ACHN (cell line): ENCODE results near the gene PDIA2.

Source experiments
- DNase-seq: peaks from one replicate; pipeline ENCODE4 v3.0.0-alpha.2; 2015
- in situ Hi-C: cut with HindIII; loops from 2 replicates; pipeline ENCODE4 v1.10.0; 2017; ENCODE audit warnings: low sequenced_read_pairs, low pct_ligation_motif_present, low pct_unique_long_range_greater_than_20kb

Gene PDIA2

GRCh38 chr16:276426-277077, 6.4 kb upstream of the PDIA2 start:
- in situ Hi-C loops, result no loop called here
- DNase-seq, result no peak

- in situ Hi-C loops, result no loop called here
- peak; percentile 65 for DNase-seq
These were observed 4.0 kb upstream of the PDIA2 start for GRCh38 chr16:278863-279366.

- no peak for DNase-seq
- in situ Hi-C loops, result no loop called here
These were observed 3.4 kb upstream of the PDIA2 start for GRCh38 chr16:279531-279930.

- in situ Hi-C loops, result no loop called here
These were observed 2.9 kb upstream of the PDIA2 start for GRCh38 chr16:280005-280460.

GRCh38 chr16:280552-280951, 2.4 kb upstream of the PDIA2 start, which contains the start of gene ARHGDIG:
Gene ARHGDIG (plus strand): TSS chr16:280591. CDS start chr16:280681, 90 bp downstream.
- no peak for DNase-seq
- in situ Hi-C loops, result no loop called here

More at GRCh38 chr16:280005-280460, 2.9 kb upstream of the PDIA2 start:
- no peak for DNase-seq

GRCh38 chr16:280991-281659, 1.8 kb upstream of the PDIA2 start:
- no peak for DNase-seq
- in situ Hi-C loops, result no loop called here

GRCh38 chr16:281660-282255, 1.2 kb upstream of the PDIA2 start:
- in situ Hi-C loops, result no loop called here
- DNase-seq, result no peak

GRCh38 chr16:282491-282890, 473 bp upstream of the PDIA2 start:
- in situ Hi-C loops, result no loop called here

GRCh38 chr16:284204-285120, 1.5 kb downstream of the PDIA2 start:
- DNase-seq, result no peak
- in situ Hi-C loops, result no loop called here

More at GRCh38 chr16:282491-282890, 473 bp upstream of the PDIA2 start:
- no peak for DNase-seq

- peak; percentile 57 for DNase-seq
- in situ Hi-C loops, result no loop called here
These were observed 2.4 kb downstream of the PDIA2 start for GRCh38 chr16:285146-286055.

GRCh38 chr16:286491-287297, 3.7 kb downstream of the PDIA2 start:
- DNase-seq, result no peak
- in situ Hi-C loops, result no loop called here

- in situ Hi-C loops, result no loop called here
- no peak for DNase-seq
These were observed 4.4 kb downstream of the PDIA2 start for GRCh38 chr16:287298-287811.

GRCh38 chr16:287981-288920, 5.3 kb downstream of the PDIA2 start:
- in situ Hi-C loops, result no loop called here
- no peak for DNase-seq

GRCh38 chr16:289395-289997, 6.5 kb downstream of the PDIA2 start:
- DNase-seq, result no peak
- in situ Hi-C loops, result no loop called here

GRCh38 chr16:290015-290680, 7.2 kb downstream of the PDIA2 start:
- DNase-seq, result no peak
- in situ Hi-C loops, result no loop called here
